Glutamatergic neuron (in vitro differentiated cells): Measurements from ENCODE around the gene UGT1A6. TPM values are rescaled to one million over a fixed set of nuclear protein-coding genes. Genes with fewer than 3 reads are reported as not detected.

Experiments used
- DNase-seq: peaks from one replicate; pipeline ENCODE4 v3.0.0; 2022
- H3K27ac Mint-ChIP-seq: one replicate; pipeline ENCODE4 v1.8.0; 2020; ENCODE audit warnings: mild to moderate bottlenecking, mixed read lengths, inconsistent platforms; ENCODE audit not compliant: unreplicated experiment
- H3K27me3 Mint-ChIP-seq: one replicate; pipeline ENCODE4 v1.8.0; 2020; ENCODE audit warnings: mild to moderate bottlenecking, moderate library complexity, mixed read lengths, inconsistent platforms; ENCODE audit not compliant: unreplicated experiment
- H3K36me3 Mint-ChIP-seq: one replicate; pipeline ENCODE4 v1.8.0; 2020; ENCODE audit warnings: mild to moderate bottlenecking, mixed read lengths, inconsistent platforms; ENCODE audit not compliant: unreplicated experiment
- H3K4me1 Mint-ChIP-seq: one replicate; pipeline ENCODE4 v1.8.0; 2020; ENCODE audit warnings: mild to moderate bottlenecking, low read depth, mixed read lengths, inconsistent platforms; ENCODE audit not compliant: unreplicated experiment
- H3K4me3 Mint-ChIP-seq: one replicate; pipeline ENCODE4 v1.8.0; 2020; ENCODE audit warnings: mild to moderate bottlenecking, mixed read lengths, inconsistent platforms; ENCODE audit not compliant: unreplicated experiment
- H3K9me3 Mint-ChIP-seq: one replicate; pipeline ENCODE4 v1.8.0; 2020; ENCODE audit warnings: mild to moderate bottlenecking, moderate library complexity, mixed read lengths, inconsistent platforms; ENCODE audit not compliant: unreplicated experiment
- total RNA-seq: library from RNA; stranded (reverse); fragmentation: NEBNext Ultra II Directional; extraction: Animal tissue kit (Norgen Biotek cat#: 25700); gene quantifications from one replicate; pipeline ENCODE4 v1.2.1, GENCODE V29; 2021; ENCODE audit not compliant: unreplicated experiment
- TF ChIP-seq, protein P1 (sequence below): fragments of 200-600 bp; sonication (generic); IDR thresholded peaks from one replicate; pipeline ENCODE4 v1.5.0; 2021; ENCODE audit not compliant: partially characterized antibody, unreplicated experiment

UGT1A6 gene
- total RNA-seq, 1 donor from 2014 or later, result not detected

- Mint-ChIP-seq H3K4me3 (no peak overlapping the region), H3K9me3 (peaks cover 4% of the 10 kb centered on the region), H3K4me1 (peaks cover 3% of the 10 kb centered on the region), H3K27ac (no peak overlapping the region), H3K36me3 (no peaks in the 10 kb centered on the region), H3K27me3 (peaks cover 7% of the 10 kb centered on the region)
- TF ChIP-seq, protein P1, sequence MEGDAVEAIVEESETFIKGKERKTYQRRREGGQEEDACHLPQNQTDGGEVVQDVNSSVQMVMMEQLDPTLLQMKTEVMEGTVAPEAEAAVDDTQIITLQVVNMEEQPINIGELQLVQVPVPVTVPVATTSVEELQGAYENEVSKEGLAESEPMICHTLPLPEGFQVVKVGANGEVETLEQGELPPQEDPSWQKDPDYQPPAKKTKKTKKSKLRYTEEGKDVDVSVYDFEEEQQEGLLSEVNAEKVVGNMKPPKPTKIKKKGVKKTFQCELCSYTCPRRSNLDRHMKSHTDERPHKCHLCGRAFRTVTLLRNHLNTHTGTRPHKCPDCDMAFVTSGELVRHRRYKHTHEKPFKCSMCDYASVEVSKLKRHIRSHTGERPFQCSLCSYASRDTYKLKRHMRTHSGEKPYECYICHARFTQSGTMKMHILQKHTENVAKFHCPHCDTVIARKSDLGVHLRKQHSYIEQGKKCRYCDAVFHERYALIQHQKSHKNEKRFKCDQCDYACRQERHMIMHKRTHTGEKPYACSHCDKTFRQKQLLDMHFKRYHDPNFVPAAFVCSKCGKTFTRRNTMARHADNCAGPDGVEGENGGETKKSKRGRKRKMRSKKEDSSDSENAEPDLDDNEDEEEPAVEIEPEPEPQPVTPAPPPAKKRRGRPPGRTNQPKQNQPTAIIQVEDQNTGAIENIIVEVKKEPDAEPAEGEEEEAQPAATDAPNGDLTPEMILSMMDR, result no peak
- DNase-seq, result no peak
Measured at GRCh38 chr2:233816334-233816733, 123.6 kb downstream of the UGT1A6 start.

DNA sequence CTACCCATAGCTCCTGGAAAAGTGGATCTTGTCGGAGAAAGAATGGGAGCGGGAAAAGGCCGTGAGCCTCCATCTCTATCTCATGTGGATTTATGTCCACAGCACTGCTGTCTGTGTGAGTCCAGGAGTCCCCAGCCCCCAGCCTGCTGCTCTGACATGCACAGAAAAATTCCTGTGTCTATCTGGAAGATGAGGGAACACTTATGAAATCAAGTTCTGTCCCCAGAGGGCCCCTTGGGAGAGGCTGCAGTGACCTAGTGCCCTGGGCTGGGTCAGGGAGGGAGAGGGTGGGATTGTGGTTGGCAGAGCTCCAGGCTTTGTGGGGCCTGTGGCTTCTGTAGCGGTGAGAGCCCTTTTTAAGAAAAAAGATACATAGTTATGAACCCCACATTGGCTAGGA, 124.1 kb downstream of the UGT1A6 start:
- H3K4me1 Mint-ChIP-seq, result peaks cover 3% of the 10 kb centered on the region
- H3K36me3 Mint-ChIP-seq, result no peaks in the 10 kb centered on the region
- no peak for DNase-seq
- H3K9me3 Mint-ChIP-seq, result peaks cover 4% of the 10 kb centered on the region
- TF ChIP-seq, protein P1, result no peak
- peaks cover 7% of the 10 kb centered on the region for H3K27me3 Mint-ChIP-seq
- H3K27ac Mint-ChIP-seq, result no peak overlapping the region
- no peak overlapping the region for H3K4me3 Mint-ChIP-seq

GRCh38 chr2:233817361-233817911, 124.7 kb downstream of the UGT1A6 start:
- Mint-ChIP-seq H3K4me1 (peaks cover 3% of the 10 kb centered on the region), H3K4me3 (no peak overlapping the region)
- TF ChIP-seq, protein P1, result no peak

DNA sequence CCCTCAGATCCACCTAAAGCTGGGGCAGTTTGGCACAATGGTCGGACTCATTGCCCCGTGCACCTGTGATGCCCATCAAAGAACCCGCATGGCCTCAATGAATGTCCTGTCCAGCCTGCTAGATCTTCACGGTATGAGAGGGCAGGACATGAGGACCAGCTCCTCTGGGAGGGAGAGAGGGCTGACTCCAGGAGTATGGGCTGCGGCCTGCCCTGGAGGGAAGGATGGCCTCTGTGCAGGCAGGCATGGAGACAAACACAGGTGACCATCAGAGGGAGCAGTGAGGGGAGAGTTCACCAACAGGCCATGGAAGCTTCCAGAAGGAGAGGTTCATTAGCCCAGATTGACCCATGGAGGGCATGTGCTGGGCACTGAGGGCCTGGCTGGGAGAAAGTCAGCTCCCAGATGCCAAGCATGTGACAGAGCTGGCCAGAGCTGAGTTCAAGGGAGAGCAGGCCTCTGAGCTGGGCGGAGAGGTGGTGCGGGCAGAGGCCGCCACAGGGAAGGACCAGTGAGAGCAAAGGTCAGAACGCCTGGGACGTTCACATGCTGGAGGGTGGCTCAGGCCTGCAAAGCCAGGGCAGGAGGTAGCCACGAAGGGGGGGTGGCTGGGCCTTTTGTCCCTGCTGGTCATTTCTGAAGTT, 125.4 kb downstream of the UGT1A6 start:
- no peak overlapping the region for H3K27ac Mint-ChIP-seq
- peaks cover 4% of the 10 kb centered on the region for H3K9me3 Mint-ChIP-seq
- peaks cover 7% of the 10 kb centered on the region for H3K27me3 Mint-ChIP-seq
- DNase-seq, result no peak
- no peaks in the 10 kb centered on the region for H3K36me3 Mint-ChIP-seq
- H3K4me1 Mint-ChIP-seq, result peaks cover 3% of the 10 kb centered on the region
- TF ChIP-seq, protein P1, result no peak
- H3K4me3 Mint-ChIP-seq, result no peak overlapping the region

More at GRCh38 chr2:233817361-233817911, 124.7 kb downstream of the UGT1A6 start:
- Mint-ChIP-seq H3K9me3 (peaks cover 4% of the 10 kb centered on the region), H3K27ac (no peak overlapping the region), H3K27me3 (peaks cover 7% of the 10 kb centered on the region), H3K36me3 (no peaks in the 10 kb centered on the region)
- no peak for DNase-seq
